Stomach (tissue), 19 donors: ENCODE data around the gene AGAP1. TPM values are rescaled to one million over a fixed set of nuclear protein-coding genes. Genes with fewer than 3 reads are reported as not detected.

Experiments
- DNase-seq, 2 donors: peaks; one replicate each; pipeline versions ENCODE4 v3.0.0 to v3.0.0-alpha.2; 2013 to 2019
- H3K27ac ChIP-seq, 5 donors: fragments of 200-600 bp in 4 of 5; sonication (generic) in 4 of 5; one replicate each; pipeline ENCODE4 v1.5.1; 2013 to 2019; ENCODE audit warnings: mild to moderate bottlenecking in 1 of 5, moderate library complexity in 1 of 5
- H3K27me3 ChIP-seq, 3 donors: fragments of 200-600 bp; sonication (generic); one replicate each; pipeline ENCODE4 v1.5.1; 2017 to 2019; ENCODE audit warnings: mixed run types in 1 of 3
- H3K36me3 ChIP-seq, 4 donors: fragments of 200-600 bp; sonication (generic); 1 replicate in 3 of 4; 2 replicates in 1 of 4; pipeline ENCODE4 v1.5.1; 2016 to 2019
- H3K4me1 ChIP-seq, 4 donors: fragments of 200-600 bp; sonication (generic); one replicate each; pipeline ENCODE4 v1.5.1; 2016 to 2019
- H3K4me3 ChIP-seq, 4 donors: fragments of 200-600 bp; sonication (generic) in 3 of 4; one replicate each; pipeline ENCODE4 v1.5.1; 2016 to 2019; ENCODE audit warnings: mild to moderate bottlenecking in 1 of 4
- H3K9me3 ChIP-seq, 4 donors: fragments of 200-600 bp; sonication (generic); one replicate each; pipeline ENCODE4 v1.5.1; 2016 to 2019
- CTCF ChIP-seq, 7 experiments: fragments of 450-650 bp in 4 of 7; fragments of 200-600 bp in 3 of 7; sonication (generic) in 3 of 7; IDR thresholded peaks; one replicate each; pipeline ENCODE4 v1.5.1; 2016 to 2019; ENCODE audit warnings: antibody characterized with exemption in 7 of 7, control low read depth in 2 of 7, mild to moderate bottlenecking in 1 of 7
- EP300 ChIP-seq: sonication (generic); formaldehyde crosslinking; IDR thresholded peaks from one replicate; pipeline ENCODE4 v1.6.1; 2017; ENCODE audit warnings: antibody characterized with exemption
- POLR2A ChIP-seq, 4 donors: fragments of 450-650 bp; IDR thresholded peaks; one replicate each; pipeline ENCODE4 v1.6.1; 2016; ENCODE audit warnings: antibody characterized with exemption in 4 of 4, control low read depth in 2 of 4, mild to moderate bottlenecking in 1 of 4, moderate library complexity in 1 of 4
- POLR2AphosphoS5 ChIP-seq, 3 donors: sonication (generic); formaldehyde crosslinking; IDR thresholded peaks; one replicate each; pipeline ENCODE4 v1.6.1; 2016; ENCODE audit warnings: antibody characterized with exemption in 3 of 3
- WGBS, 5 donors: extraction: QIAGEN DNeasy Blood & Tissue Kit in 3 of 5; methylation state at CpG; one replicate each; pipeline versions ENCODE4 v1.1.5 to v1.1.7; 2013 to 2018; 5-methylcytosine and 5-hydroxymethylcytosine counted together
- intact Hi-C: fragments of 100-400 bp; cut with DNase I; formaldehyde crosslinking; loops from one replicate; pipeline ENCODE4 v1.15.1; 2023; ENCODE audit warnings: low total_unique reads
- long read RNA-seq, 10 donors: transcript quantifications; one replicate each; lab custom pipeline, GENCODE V29; 2026
- polyA plus RNA-seq, 3 donors: library from polyadenylated mRNA; stranded (reverse); fragments of 200-250 nt; gene quantifications; one replicate each; pipeline ENCODE4 v1.2.3, GENCODE V29; 2013
- total RNA-seq, 5 donors: library from RNA; depleted of rRNA; stranded (reverse); fragments of >200 nt; gene quantifications; one replicate each; pipeline versions ENCODE4 v1.1.0 to v1.2.3, GENCODE V29; 2014 to 2016
- donor health status: healthy with polysubstance abuse.
- donor health status: Bipolar disorder and iron deficiency.
- donor health status: healthy.

Gene AGAP1
- total RNA-seq = 100 to 1,000 TPM in 1 of 5 donors, 10 to 100 TPM in 4; 23.1 to 139 (median 57.1) TPM
- polyA plus RNA-seq = 1 to 10 TPM; 4.2 to 9.3 (median 8.6) TPM
- long read RNA-seq, donor 1 = 0 reads
- long read RNA-seq, donor 2, full-length matches to known transcripts = 1 of 1 reads
- long read RNA-seq, donor 2, partial matches to known transcripts = 0 of 1 reads
- long read RNA-seq, donor 2, other reads (novel, unspliced or antisense) = 0 of 1 reads
- long read RNA-seq, donor 3 = 0 reads
- long read RNA-seq, donor 4 = 0 reads
- long read RNA-seq, donor 5, partial matches to known transcripts = 7 of 7 reads
- long read RNA-seq, donor 5, other reads (novel, unspliced or antisense) = 0 of 7 reads
- long read RNA-seq, donor 6 = 0 reads
- long read RNA-seq, donor 7, full-length matches to known transcripts = 3 of 3 reads
- long read RNA-seq, donor 7, partial matches to known transcripts = 0 of 3 reads
- long read RNA-seq, donor 7, other reads (novel, unspliced or antisense) = 0 of 3 reads
- long read RNA-seq, donor 8, full-length matches to known transcripts = 1 of 1 reads
- long read RNA-seq, donor 8, partial matches to known transcripts = 0 of 1 reads
- long read RNA-seq, donor 8, other reads (novel, unspliced or antisense) = 0 of 1 reads
- long read RNA-seq, donor 9 = 0 reads
- long read RNA-seq, donor 10 = 0 reads

GRCh38 chr2:235493775-235494715, at the start of gene AGAP1:
AGAP1 (plus strand) TSS chr2:235494043.
- peak; percentile 93 to 96 for DNase-seq
- Histone ChIP-seq H3K27ac (peak within 1 kb of the TSS; percentile 73 to 90 (median 87)), H3K9me3 (no peaks in the 10 kb centered on the region), H3K4me3 (peak within 1 kb of the TSS; percentile 66 to 79 (median 70)), H3K36me3 (no peaks in the 10 kb centered on the region), H3K4me1 (peaks cover 23 to 44% (median 30%) of the 10 kb centered on the region in 4 donors), H3K27me3 (peaks cover 0 to 28% (median 0%) of the 10 kb centered on the region in 3 donors)
- 0 to 5% (median 1%) methylated on average over 8 to 156 of the region's 156 CpGs for WGBS, 5 donors
- TF ChIP-seq POLR2A (IDR thresholded peaks at IDR 0.05) = no peak
- no peak for TF ChIP-seq CTCF (IDR thresholded peaks at IDR 0.05)
- TF ChIP-seq POLR2AphosphoS5 (IDR thresholded peaks at IDR 0.05) = peak in 2 of 3 donors; percentile 10 to 24
- no peak for TF ChIP-seq EP300
- intact Hi-C loops = no loop called here

GRCh38 chr2:235444101-235444597, 49.7 kb upstream of the AGAP1 start:
- 82 to 87% (median 85%) methylated on average over 7 of the region's 7 CpGs for WGBS, 5 donors
- H3K4me3 ChIP-seq = no peak overlapping the region
- H3K36me3 ChIP-seq = no peaks in the 10 kb centered on the region
- H3K27me3 ChIP-seq = peaks cover 0 to 9% (median 0%) of the 10 kb centered on the region in 3 donors
- TF ChIP-seq CTCF (IDR thresholded peaks at IDR 0.05) = no peak
- TF ChIP-seq EP300 = no peak
- no peak for TF ChIP-seq POLR2A (IDR thresholded peaks at IDR 0.05)
- TF ChIP-seq POLR2AphosphoS5 (IDR thresholded peaks at IDR 0.05) = no peak
- H3K4me1 ChIP-seq = no peaks in the 10 kb centered on the region
- peaks cover 0 to 12% (median 6%) of the 10 kb centered on the region in 4 donors for H3K9me3 ChIP-seq
- DNase-seq = no peak
- no peak overlapping the region for H3K27ac ChIP-seq
- intact Hi-C loops = no loop called here

GRCh38 chr2:235445116-235445515, 48.7 kb upstream of the AGAP1 start:
- Histone ChIP-seq H3K4me3 (no peak overlapping the region), H3K36me3 (no peaks in the 10 kb centered on the region), H3K9me3 (peaks cover 0 to 12% (median 6%) of the 10 kb centered on the region in 4 donors), H3K27ac (no peak overlapping the region), H3K27me3 (peaks cover 0 to 6% (median 0%) of the 10 kb centered on the region in 3 donors), H3K4me1 (peaks cover 0 to 3% (median 0%) of the 10 kb centered on the region in 4 donors)
- DNase-seq = no peak
- WGBS, 5 donors = 58 to 73% (median 71%) methylated on average over 6 of the region's 6 CpGs
- intact Hi-C loops = no loop called here
- TF ChIP-seq POLR2AphosphoS5 (IDR thresholded peaks at IDR 0.05) = no peak
- no peak for TF ChIP-seq CTCF (IDR thresholded peaks at IDR 0.05)
- TF ChIP-seq EP300 = no peak
- TF ChIP-seq POLR2A (IDR thresholded peaks at IDR 0.05) = no peak
